Keratinocyte (primary cell): Measurements from ENCODE around the gene ABCA4.

ENCODE experiments used
- EZH2 ChIP-seq: IDR thresholded peaks from one replicate; pipeline ENCODE4 v1.6.1; 2012; ENCODE audit warnings: inconsistent platforms, mild to moderate bottlenecking, low read length, moderate library complexity
- TF ChIP-seq, protein P1 (sequence below), 3 experiments: IDR thresholded peaks in 1 of 3; conservative IDR thresholded peaks in 1 of 3; optimal IDR thresholded peaks in 1 of 3; 2 replicates in 2 of 3; 3 replicates in 1 of 3; pipeline versions ENCODE3 to v1.5.1; 2011; ENCODE audit warnings: low read length in 3 of 3, mild to moderate bottlenecking in 3 of 3, moderate library complexity in 2 of 3, control low read depth in 1 of 3, inconsistent platforms in 1 of 3; ENCODE audit not compliant: insufficient read depth in 2 of 3; ENCODE audit errors: extremely low read depth in 1 of 3

DNA sequence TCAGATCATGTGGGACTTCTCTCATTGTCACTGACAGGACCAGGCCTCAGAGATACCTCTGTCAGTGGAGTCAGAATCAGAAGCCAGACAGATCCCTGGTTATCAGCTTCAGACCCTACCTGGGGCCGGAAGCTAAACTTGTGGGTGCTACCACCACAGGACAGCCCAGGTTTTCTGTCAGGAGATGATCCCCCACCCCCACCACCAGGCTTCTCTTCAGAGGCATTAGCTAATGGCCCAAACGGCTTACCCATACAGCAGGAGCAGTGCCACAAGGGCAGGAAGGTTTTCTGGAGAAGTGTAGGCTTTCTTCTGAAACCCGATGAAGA is 105.5 kb downstream of the ABCA4 start:
- TF ChIP-seq, protein P1, sequence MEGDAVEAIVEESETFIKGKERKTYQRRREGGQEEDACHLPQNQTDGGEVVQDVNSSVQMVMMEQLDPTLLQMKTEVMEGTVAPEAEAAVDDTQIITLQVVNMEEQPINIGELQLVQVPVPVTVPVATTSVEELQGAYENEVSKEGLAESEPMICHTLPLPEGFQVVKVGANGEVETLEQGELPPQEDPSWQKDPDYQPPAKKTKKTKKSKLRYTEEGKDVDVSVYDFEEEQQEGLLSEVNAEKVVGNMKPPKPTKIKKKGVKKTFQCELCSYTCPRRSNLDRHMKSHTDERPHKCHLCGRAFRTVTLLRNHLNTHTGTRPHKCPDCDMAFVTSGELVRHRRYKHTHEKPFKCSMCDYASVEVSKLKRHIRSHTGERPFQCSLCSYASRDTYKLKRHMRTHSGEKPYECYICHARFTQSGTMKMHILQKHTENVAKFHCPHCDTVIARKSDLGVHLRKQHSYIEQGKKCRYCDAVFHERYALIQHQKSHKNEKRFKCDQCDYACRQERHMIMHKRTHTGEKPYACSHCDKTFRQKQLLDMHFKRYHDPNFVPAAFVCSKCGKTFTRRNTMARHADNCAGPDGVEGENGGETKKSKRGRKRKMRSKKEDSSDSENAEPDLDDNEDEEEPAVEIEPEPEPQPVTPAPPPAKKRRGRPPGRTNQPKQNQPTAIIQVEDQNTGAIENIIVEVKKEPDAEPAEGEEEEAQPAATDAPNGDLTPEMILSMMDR (optimal IDR thresholded peaks at IDR 0.05 in 1 of 3, IDR thresholded peaks at IDR 0.05 in 1 of 3, conservative IDR thresholded peaks at IDR 0.05 in 1 of 3; ENCODE audit: extremely low read depth in 1 of 3, insufficient read depth in 2 of 3, low read length in 3 of 3), result no peak
- TF ChIP-seq EZH2, result no peak
